ENCODE measurements around the gene ENC1. TPM values are rescaled to one million over a fixed set of nuclear protein-coding genes. Genes with fewer than 3 reads are reported as not detected.

ENC1 gene
- total and polyA plus RNA-seq, 7 donors, result 0.58 to 28.3 (median 2.8) TPM

DNA sequence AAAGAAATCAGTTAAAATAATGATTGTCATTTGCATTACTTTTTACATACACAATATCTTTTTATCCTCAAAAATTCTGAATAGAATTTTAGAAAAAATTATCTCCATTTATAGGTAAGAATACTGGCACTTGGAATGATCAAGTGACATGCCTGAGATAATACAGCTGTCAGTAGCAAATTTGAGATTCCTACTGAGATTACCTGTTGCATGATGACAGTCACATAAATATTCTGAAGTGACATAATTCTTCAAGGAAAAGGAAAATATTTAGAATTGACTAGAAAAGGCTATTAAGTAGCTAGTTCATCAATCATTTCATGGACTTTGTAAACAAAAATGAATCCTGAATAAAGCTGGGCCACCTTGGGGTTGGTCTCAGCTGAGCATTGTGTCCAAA lies 15.2 kb upstream of the ENC1 start:
- TF ChIP-seq, protein P1, sequence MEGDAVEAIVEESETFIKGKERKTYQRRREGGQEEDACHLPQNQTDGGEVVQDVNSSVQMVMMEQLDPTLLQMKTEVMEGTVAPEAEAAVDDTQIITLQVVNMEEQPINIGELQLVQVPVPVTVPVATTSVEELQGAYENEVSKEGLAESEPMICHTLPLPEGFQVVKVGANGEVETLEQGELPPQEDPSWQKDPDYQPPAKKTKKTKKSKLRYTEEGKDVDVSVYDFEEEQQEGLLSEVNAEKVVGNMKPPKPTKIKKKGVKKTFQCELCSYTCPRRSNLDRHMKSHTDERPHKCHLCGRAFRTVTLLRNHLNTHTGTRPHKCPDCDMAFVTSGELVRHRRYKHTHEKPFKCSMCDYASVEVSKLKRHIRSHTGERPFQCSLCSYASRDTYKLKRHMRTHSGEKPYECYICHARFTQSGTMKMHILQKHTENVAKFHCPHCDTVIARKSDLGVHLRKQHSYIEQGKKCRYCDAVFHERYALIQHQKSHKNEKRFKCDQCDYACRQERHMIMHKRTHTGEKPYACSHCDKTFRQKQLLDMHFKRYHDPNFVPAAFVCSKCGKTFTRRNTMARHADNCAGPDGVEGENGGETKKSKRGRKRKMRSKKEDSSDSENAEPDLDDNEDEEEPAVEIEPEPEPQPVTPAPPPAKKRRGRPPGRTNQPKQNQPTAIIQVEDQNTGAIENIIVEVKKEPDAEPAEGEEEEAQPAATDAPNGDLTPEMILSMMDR (IDR thresholded peaks at IDR 0.05), result no peak
- no peak overlapping the region for H3K4me3 ChIP-seq
- H3K36me3 ChIP-seq (ENCODE audit: insufficient read depth in 1 of 2, low read depth in 1 of 2), result no peaks in the 10 kb centered on the region
- H3K27ac ChIP-seq, result no peak overlapping the region
- no peaks in the 10 kb centered on the region for H3K4me1 ChIP-seq
- H3K27me3 ChIP-seq (ENCODE audit: insufficient read depth in 3 of 3, low read length in 2 of 3), result no peaks in the 10 kb centered on the region
- intact Hi-C loops (cut with DNase I), result no loop called here
- ATAC-seq (no peak), DNase-seq (no peak)
- H3K9me3 ChIP-seq, result no peaks in the 10 kb centered on the region

DNA sequence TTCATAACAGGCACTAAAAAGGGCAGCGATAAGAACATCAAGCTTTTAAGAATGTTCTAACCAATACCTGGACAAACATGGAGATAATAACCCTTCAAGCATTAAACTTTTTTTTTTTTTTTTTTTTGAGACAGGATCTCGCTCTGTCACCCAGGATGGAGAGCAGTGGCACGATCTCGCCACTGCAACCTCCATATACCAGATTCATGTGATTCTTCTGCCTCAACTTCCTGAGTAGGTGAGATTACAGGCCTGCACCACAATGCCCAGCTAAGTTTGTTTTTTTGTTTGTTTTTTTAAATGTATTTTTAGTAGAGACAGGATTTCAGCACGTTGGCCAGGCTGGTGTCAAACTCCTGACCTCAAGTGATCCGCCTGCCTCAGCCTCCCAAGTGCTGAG lies 14.7 kb upstream of the ENC1 start:
- intact Hi-C loops (cut with DNase I), result no loop called here
- 79 to 87% (median 83%) methylated on average over 6 of the region's 6 CpGs for WGBS, 3 donors
- Histone ChIP-seq H3K4me3 (no peak overlapping the region), H3K9me3 (no peaks in the 10 kb centered on the region), H3K36me3 (ENCODE audit: insufficient read depth in 1 of 2, low read depth in 1 of 2) (no peaks in the 10 kb centered on the region), H3K27me3 (ENCODE audit: insufficient read depth in 3 of 3, low read length in 2 of 3) (no peaks in the 10 kb centered on the region), H3K4me1 (no peaks in the 10 kb centered on the region), H3K27ac (no peak overlapping the region)
- no peak for ATAC-seq
- no peak for DNase-seq
- TF ChIP-seq, protein P1 (IDR thresholded peaks at IDR 0.05), result no peak

DNA sequence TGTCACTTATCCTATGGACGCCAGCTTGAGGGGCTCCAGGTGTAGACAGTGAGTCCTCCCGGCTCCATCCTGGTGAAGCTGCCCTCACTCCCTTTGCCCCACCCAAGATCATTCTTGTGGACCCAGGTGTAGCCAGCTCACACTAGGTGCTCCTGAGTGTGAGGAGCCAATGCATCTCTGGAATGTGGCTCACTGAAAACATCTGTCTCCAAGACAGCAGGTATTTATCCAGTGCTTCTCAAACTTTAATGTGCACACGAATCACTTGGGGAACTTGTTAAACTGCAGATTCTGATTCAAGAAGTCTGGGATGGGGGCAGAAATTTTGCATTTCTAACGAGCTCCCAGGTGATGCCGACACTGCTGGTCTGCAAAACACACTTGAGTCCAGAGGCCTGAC lies 13.5 kb upstream of the ENC1 start:
- Histone ChIP-seq H3K27me3 (ENCODE audit: insufficient read depth in 3 of 3, low read length in 2 of 3) (no peaks in the 10 kb centered on the region), H3K4me1 (no peaks in the 10 kb centered on the region), H3K36me3 (ENCODE audit: insufficient read depth in 1 of 2, low read depth in 1 of 2) (no peaks in the 10 kb centered on the region), H3K4me3 (no peak overlapping the region), H3K9me3 (no peaks in the 10 kb centered on the region), H3K27ac (no peak overlapping the region)
- TF ChIP-seq, protein P1 (IDR thresholded peaks at IDR 0.05), result no peak
- intact Hi-C loops (cut with DNase I), result no loop called here
- ATAC-seq (no peak), DNase-seq (no peak)
- 88% methylated on average over 5 of the region's 5 CpGs for WGBS, 3 donors

DNA sequence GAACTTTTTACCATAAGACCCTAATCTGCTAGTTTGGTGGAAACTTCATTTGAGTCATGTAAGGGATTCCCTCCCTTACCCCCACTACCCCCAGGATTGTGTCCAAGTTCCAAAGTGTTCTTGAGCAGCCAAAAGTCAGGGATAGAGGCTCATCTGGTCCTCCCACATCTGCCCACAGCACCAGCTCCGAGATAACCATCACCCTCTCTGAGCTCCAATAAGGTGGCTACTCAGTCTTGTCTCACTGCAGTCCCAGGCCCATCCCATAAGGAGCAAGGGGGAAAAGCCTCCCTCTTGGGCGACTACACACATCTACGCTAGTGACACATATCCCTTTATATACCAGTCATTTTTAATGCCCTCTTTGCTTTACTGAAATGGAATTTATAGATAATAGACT lies 12.0 kb upstream of the ENC1 start:
- Histone ChIP-seq H3K27ac (no peak overlapping the region), H3K9me3 (no peaks in the 10 kb centered on the region), H3K4me1 (peaks cover 7% of the 10 kb centered on the region), H3K27me3 (ENCODE audit: insufficient read depth in 3 of 3, low read length in 2 of 3) (no peaks in the 10 kb centered on the region), H3K4me3 (no peak overlapping the region), H3K36me3 (ENCODE audit: insufficient read depth in 1 of 2, low read depth in 1 of 2) (no peaks in the 10 kb centered on the region)
- DNase-seq (no peak), ATAC-seq (no peak)
- TF ChIP-seq, protein P1 (IDR thresholded peaks at IDR 0.05), result no peak
- intact Hi-C loops (cut with DNase I), result no loop called here
- 90 to 93% (median 91%) methylated on average over 3 of the region's 3 CpGs for WGBS, 3 donors

DNA sequence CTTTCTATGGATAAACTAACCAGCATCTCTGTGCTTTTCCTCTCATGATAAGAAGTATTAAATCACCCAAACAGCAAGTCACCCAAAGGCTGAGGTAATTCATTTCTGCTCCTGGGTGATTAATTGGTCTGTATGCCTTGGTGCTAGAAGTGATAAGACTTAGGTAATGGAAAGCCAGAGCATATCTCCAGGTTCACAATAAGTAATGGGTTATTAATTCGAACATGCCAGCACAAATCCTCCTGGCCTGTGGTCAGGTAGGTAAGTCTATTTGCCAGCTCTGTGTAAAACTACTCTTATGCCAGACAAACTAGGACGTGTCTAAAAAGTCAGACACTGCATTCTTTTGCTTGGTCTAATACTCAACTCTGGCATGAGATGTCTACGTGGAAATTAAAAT lies 11.2 kb upstream of the ENC1 start:
- ATAC-seq (no peak), DNase-seq (no peak)
- Histone ChIP-seq H3K9me3 (no peaks in the 10 kb centered on the region), H3K4me1 (peaks cover 7% of the 10 kb centered on the region), H3K27me3 (ENCODE audit: insufficient read depth in 3 of 3, low read length in 2 of 3) (no peaks in the 10 kb centered on the region), H3K36me3 (ENCODE audit: insufficient read depth in 1 of 2, low read depth in 1 of 2) (no peaks in the 10 kb centered on the region), H3K4me3 (no peak overlapping the region), H3K27ac (no peak overlapping the region)
- TF ChIP-seq, protein P1 (IDR thresholded peaks at IDR 0.05), result no peak
- WGBS, 3 donors, result 81 to 90% (median 84%) methylated on average over 3 of the region's 3 CpGs
- intact Hi-C loops (cut with DNase I), result no loop called here
